HG03196 (cell line): Measurements from ENCODE around the gene GPN3.
"Not testable (repeated sequence)": the region's sequence is repeated elsewhere in the genome, so short reads cannot be mapped to it uniquely, and the experiment has no call there.

Source experiments
- ATAC-seq: cut with Tn5 transposase; IDR thresholded peaks from one replicate; pipeline ENCODE4 v1.9.1; 2021; ENCODE audit not compliant: unreplicated experiment

The GPN3 gene

DNA sequence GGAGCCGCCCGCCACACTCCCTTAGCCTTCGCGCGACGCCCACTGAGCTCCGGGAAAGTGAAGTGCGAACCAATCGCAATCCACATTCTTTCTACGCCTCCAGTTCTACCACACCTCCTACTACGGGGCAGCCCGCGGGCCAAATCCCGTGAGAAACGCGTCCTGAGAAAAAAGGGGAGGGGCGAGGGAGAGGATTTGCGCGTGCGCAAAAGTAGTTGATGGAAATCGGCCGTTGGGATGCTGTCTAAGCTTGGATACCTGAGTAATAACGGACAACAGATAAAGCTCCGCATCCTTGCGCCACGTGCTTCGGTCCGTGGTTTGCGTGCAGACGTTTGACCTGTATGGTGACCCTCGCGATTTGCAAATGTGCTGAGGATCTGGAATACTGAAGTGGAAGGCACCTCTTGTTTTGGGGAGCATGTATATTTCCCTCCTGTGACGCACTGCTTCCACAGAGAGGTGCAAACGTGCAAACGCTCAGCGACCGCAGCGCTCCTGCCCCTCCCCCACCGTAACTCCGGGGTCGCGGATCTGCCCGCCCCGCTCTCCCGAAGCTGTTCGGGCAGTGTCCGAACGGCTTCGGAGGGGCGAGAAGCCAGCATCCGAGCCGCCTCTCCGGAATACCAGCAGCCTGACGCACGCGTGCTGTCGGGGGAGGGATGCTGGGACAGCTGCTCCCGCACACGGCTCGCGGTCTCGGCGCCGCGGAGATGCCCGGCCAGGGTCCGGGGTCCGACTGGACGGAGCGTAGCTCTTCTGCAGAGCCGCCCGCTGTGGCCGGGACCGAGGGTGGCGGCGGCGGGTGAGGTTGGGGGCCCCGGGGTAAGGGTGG, at the start of gene GPN3, which contains the start of gene FAM216A:
Gene GPN3 (minus strand): TSS at position 44 of the 835 bp plus-strand sequence. CDS start 54 bp downstream, outside the sequence.
Gene FAM216A (plus strand): TSS at position 632 of the 835 bp plus-strand sequence. CDS start 31 bp downstream, at position 663.
- peak; percentile 77 for ATAC-seq

DNA sequence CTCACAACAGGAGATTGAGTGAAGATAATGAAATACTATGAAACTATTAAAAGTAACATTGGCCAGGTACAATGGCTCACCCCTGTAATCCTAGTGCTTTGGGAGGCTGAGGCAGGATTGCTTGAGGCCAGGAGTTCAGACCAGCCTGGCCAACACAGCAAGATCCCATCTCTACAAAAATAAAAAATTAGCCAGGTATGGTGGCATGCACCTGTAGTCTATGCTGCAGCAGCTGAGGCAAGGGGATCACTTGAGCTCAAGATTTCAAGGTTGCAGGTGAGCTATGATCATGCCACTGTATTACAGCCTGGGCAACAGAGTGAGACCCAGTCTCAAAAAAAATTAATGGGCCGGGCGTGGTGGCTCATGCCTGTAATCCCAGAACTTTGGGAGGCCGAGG, 48.9 kb upstream of the GPN3 start:
- ATAC-seq, result no peak

DNA sequence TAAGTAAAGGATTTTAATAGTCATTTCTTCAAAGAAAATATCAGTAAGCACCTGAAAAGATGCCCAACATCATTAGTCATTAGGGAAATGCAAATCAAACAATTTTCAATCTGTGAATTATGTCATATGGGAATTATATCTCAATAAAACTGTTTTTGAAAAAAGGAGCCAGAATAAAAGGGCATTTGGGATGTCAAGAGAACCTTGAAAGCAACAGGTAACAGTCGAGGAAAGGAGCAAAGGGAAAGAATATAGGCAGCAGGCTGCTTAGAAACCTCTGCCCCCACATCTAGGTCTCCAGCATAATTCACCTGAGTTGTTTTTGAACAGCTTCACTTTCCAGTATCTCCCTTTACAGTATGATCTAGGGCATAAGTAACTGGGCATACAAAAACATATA, 46.3 kb upstream of the GPN3 start:
- ATAC-seq, result no peak

DNA sequence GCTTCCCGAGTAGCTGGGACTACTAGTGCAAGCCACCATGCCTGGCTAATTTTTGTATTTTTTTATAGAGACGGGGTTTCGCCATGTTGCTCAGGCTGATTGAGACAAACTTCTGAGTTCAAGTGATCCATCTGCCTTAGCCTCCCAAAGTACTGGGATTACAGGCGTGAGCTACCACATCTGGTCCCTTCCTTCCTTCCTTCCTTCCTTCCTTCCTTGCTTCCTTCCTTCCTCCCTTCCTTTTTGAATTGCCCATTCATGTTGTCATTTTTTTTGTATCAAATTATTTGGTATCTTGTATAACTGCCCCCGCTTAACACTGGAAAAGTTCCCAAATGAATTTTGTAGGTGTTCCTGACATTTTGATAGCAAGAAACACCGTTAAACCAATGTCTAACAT, 45.8 kb upstream of the GPN3 start:
- ATAC-seq, result no peak

GRCh38 chr12:110508071-110508586, 40.1 kb upstream of the GPN3 start:
- ATAC-seq, result no peak

DNA sequence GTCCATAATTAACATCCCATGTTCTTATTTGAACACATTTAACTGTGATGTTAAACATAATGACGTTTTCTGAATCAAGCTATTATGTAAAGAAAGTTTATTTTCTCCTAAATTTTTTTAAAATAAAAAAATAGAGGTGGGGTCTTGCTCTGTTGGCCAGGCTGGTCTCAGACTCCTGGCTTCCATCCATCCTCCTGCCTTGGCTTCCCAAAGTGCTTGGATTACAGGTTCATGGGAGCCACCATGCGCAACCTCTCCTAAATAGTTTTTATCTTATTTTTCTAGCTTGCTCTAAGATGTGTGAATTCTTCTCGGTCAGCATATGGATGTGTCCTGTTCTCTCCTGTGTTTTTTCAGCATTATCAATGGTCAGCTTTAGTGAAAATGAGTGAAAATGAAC, 37.3 kb upstream of the GPN3 start:
- ATAC-seq, result no peak

DNA sequence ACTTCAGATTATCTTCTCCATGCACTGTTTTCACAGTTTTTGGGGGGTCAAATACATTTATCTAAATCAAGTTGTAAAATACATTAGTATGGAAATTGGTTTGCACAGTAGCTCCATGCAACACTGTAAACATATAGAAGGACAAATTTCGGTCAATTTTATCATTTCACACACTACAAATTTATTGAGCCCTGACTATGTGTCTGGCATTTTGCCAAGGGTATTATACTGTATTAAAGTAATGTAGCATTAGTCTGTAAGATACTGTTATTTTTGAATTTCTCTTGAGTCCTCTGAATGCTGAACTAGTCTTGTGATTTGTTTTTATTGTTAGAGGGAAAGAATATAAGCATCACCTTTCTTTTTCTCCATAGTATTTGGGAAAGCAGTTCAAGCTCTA, 35.4 kb upstream of the GPN3 start:
- no peak for ATAC-seq

DNA sequence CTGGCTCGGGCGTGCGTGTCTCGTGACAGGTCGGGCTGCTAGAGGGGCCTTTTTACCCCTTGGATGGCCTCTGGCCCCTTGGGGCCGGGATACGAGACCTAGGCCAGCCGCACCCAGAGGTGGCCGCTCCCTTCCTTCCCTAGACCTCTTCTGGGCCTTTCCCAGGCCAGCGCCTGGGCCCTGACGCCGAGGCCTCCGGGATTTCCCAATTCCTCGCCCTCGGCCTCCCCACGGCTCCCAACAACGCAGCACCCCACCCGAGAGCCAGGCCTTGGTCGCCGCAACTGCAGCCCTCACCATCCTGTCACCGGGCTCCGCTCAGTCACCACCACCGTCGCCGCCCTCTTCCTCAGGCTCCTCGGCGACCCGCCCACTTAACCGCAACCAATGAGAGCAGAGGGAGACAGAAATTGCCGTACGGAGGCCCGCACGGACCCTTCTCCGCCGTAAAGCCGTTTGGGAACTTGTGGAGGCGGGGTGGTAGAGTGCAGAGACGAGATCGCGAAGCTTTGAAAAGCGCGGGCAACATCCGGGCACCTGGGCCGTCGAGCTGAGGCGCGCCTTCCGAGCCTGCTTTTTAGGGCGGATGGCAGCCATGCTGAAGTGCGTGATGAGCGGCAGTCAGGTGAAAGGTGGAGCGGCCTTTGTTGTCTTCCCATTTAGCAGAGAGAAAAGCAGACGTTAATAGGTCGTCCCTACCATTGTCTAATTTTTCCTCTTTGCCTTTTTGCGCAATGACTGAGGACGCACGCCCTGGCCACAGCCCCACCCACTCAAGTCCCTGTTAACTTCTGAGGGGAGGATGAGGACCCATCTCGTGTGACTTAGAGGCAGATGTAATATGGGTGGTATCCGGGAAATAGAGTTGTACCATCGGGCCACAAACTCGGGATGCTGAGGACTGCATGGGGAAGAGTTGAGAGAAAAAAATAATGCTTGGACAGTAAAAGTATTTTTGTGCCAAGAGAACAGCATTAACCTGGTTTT, 34.0 kb upstream of the GPN3 start, which contains the start of the genes RAD9B and VPS29:
Gene RAD9B (plus strand): TSS at position 580 of the 987 bp plus-strand sequence. CDS start 7 bp downstream, at position 587.
Gene VPS29 (minus strand): TSS at position 360 of the 987 bp plus-strand sequence. CDS start 60 bp downstream, at position 300.
- ATAC-seq, result peak; percentile 90

DNA sequence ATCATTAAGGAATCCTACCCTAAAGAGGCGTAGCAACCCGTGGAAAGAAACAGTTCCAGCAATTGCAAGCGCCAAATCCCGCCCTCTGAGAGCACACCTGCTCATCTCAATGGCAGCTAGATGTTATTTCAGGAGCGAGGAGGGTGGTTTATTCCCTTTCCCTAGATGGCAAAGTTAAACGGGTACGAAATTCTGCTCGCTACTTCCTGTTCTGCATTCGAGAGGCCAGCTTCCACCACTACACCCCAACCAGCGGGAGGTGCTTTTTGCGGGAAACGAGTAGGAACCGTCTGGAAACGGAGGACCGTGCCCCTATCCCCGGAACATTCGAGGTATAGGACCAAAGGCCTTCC, 33.3 kb upstream of the GPN3 start:
- ATAC-seq, result peak; percentile 18

- no peak for ATAC-seq
Observed at GRCh38 chr12:110498984-110499706, 31.1 kb upstream of the GPN3 start.

GRCh38 chr12:110475426-110475825, 7.4 kb upstream of the GPN3 start:
- ATAC-seq, result no peak

- no peak for ATAC-seq
Observed at GRCh38 chr12:110467847-110468213, 227 bp downstream of the GPN3 start.

DNA sequence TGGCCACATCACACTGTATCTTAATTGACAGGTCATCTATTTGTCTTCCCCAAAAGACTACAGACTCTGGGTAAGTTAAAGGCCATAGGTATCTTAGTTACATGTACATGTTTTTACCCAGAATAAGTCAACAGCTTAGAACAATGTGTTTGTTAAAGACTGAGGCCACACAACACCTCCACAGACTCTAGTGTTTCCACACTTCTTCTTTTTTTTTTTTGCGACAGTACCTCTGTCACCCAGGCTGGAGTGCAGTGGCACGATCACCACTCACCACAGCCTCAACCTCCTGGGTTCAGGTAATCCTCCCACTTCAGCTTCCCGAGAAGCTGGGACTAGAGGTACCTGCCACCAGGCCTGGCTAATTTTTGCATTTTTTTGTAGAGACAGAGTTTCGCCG, 1.3 kb downstream of the GPN3 start:
- no peak for ATAC-seq

DNA sequence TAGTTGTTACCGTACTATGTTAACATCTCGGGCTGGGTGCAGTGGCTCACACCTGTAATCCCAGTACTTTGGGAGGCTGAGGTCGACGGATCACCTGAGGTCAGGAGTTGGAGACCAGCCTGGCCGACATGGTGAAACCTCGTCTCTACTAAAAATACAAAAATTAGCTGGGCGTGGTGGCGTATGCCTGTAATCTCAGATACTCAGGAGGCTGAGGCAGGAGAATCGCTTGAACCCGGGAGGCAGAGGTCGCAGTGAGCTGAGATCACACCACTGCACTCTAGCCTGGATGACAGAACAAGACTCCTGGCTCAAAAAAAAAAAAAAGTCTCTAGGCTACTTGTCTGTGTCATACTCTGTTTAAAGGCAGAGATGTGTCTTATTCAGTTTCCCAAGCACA, 2.3 kb downstream of the GPN3 start:
- ATAC-seq, result not testable (repeated sequence)

- no peak for ATAC-seq
Observed at GRCh38 chr12:110465024-110465423, 3.0 kb downstream of the GPN3 start.

- not testable (repeated sequence) for ATAC-seq
Observed at GRCh38 chr12:110461189-110461588, 6.9 kb downstream of the GPN3 start.

- ATAC-seq, result no peak
Observed at GRCh38 chr12:110458756-110459155, 9.3 kb downstream of the GPN3 start.

DNA sequence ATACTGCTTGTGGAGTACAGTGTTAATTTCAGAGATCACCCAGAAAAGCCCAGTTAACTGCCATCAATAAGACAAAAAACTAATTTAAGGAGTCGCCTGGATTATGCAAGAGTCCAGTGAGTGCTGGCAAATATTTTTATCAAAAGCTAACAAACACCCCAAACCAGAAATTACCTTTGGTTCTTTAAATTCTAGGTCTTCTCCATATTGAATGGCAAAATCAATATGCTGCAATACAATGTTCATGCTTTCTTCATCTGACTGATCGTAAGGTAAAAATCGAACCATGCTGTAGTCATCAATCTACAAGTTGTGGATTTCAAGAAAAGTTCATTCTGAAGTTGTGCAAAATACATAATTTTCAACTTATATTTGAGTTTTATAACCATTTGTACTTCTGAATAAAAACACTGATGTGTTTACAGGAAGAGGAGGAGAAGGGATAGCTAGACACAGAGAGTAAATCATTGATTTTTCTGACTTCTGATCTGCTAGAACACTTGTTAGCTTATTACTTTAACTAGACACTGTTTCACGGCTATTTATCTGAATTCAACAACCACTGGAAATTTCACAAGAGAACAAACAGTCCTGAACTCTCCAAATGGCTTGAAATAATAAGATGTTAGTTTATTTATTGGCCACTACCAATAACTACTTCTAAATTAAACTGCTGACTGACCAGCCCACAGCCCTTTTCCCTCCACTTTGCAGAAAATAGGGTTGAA, 14.3 kb downstream of the GPN3 start:
- no peak for ATAC-seq

DNA sequence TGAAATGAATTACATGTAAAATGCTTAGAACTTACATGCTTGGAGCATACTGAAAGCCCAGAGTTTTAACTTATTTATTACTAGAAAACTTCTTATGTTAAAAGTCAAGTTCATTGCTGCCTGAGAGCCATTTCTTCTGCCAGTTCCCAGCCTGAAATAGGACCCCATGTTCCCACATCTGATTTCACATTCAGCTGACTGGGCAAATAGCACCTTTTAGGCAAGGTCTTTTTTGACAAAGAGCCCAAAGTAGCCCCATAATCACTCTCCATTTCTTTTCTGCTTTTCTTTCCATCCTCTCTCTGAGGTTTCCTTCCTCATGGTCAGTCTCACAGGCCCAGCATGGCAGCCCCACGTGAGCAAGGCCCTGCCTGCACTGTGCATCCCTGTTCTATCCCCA, 16.8 kb downstream of the GPN3 start:
- ATAC-seq, result no peak
